DND-41 (cell line): ENCODE results near the gene YTHDC1.

ENCODE experiments used
- EZH2 ChIP-seq: IDR thresholded peaks from 3 replicates; pipeline ENCODE4 v1.6.1; 2012; ENCODE audit warnings: borderline replicate concordance, low read depth, mild to moderate bottlenecking, moderate library complexity, low read length, inconsistent platforms; ENCODE audit not compliant: severe bottlenecking
- TF ChIP-seq, protein P1 (sequence below): IDR thresholded peaks from 2 replicates; pipeline ENCODE4 v1.5.1; 2012; ENCODE audit warnings: borderline replicate concordance, low read length, moderate library complexity, mild to moderate bottlenecking; ENCODE audit not compliant: poor library complexity, severe bottlenecking; ENCODE audit errors: extremely low read depth

DNA sequence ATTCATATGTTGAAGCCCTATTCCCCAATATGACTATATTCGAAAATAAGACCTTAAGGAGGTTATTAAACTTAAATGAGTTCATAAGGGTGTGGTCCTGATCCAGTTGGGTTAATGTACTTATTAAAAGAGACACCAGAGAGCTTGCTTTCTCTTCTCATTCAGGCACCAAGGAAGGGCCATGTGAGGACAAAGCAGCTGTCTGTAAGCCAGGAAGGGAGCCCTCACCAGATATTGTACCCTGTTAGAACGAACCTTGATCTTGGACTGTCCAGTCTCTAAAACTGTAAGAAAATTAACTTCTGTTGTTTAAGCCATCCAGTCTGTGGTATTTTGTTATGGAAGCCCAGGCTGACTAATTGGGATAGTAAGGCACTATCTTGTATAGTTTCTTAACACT is 9.1 kb upstream of the YTHDC1 start:
- TF ChIP-seq, protein P1, sequence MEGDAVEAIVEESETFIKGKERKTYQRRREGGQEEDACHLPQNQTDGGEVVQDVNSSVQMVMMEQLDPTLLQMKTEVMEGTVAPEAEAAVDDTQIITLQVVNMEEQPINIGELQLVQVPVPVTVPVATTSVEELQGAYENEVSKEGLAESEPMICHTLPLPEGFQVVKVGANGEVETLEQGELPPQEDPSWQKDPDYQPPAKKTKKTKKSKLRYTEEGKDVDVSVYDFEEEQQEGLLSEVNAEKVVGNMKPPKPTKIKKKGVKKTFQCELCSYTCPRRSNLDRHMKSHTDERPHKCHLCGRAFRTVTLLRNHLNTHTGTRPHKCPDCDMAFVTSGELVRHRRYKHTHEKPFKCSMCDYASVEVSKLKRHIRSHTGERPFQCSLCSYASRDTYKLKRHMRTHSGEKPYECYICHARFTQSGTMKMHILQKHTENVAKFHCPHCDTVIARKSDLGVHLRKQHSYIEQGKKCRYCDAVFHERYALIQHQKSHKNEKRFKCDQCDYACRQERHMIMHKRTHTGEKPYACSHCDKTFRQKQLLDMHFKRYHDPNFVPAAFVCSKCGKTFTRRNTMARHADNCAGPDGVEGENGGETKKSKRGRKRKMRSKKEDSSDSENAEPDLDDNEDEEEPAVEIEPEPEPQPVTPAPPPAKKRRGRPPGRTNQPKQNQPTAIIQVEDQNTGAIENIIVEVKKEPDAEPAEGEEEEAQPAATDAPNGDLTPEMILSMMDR, result no peak
- TF ChIP-seq EZH2, result no peak
